NK-92 (cell line): ENCODE results near the gene SRSF8.
"Not testable (repeated sequence)": the region's sequence is repeated elsewhere in the genome, so short reads cannot be mapped to it uniquely, and the experiment has no call there.

Experiments
- DNase-seq: peaks from one replicate; lab custom pipeline; 2025; ENCODE audit not compliant: unreplicated experiment; lab: John Stamatoyannopoulos, UW

SRSF8 gene

GRCh38 chr11:95095858-95096587 lies 29.3 kb downstream of the SRSF8 start:
- no peak for DNase-seq

- DNase-seq: no peak
Measured at GRCh38 chr11:95097209-95097608, 30.5 kb downstream of the SRSF8 start.

- no peak for DNase-seq
Measured at GRCh38 chr11:95098826-95099225, 32.1 kb downstream of the SRSF8 start.

GRCh38 chr11:95100191-95100648 lies 33.5 kb downstream of the SRSF8 start:
- DNase-seq: no peak

GRCh38 chr11:95100856-95101507 lies 34.3 kb downstream of the SRSF8 start:
- no peak for DNase-seq

- no peak for DNase-seq
Measured at GRCh38 chr11:95101935-95102334, 35.2 kb downstream of the SRSF8 start.

GRCh38 chr11:95102733-95103132 lies 36.0 kb downstream of the SRSF8 start:
- no peak for DNase-seq

- no peak for DNase-seq
Measured at GRCh38 chr11:95103701-95104100, 37.0 kb downstream of the SRSF8 start.

GRCh38 chr11:95104121-95104830 lies 37.6 kb downstream of the SRSF8 start:
- DNase-seq: no peak

GRCh38 chr11:95104856-95105255 lies 38.1 kb downstream of the SRSF8 start:
- DNase-seq: no peak

- no peak for DNase-seq
Measured at GRCh38 chr11:95108159-95108611, 41.5 kb downstream of the SRSF8 start.

- DNase-seq: no peak
Measured at GRCh38 chr11:95108671-95109551, 42.2 kb downstream of the SRSF8 start.

GRCh38 chr11:95111471-95111870 lies 44.8 kb downstream of the SRSF8 start:
- not testable (repeated sequence) for DNase-seq

- DNase-seq: no peak
Measured at GRCh38 chr11:95111923-95112540, 45.3 kb downstream of the SRSF8 start.

- DNase-seq: no peak
Measured at GRCh38 chr11:95115597-95115996, 48.9 kb downstream of the SRSF8 start.

- no peak for DNase-seq
Measured at GRCh38 chr11:95119361-95120060, 52.8 kb downstream of the SRSF8 start.
